Loucy (cell line): Measurements from ENCODE around the gene TENM3.

Source experiments
- H2AFZ ChIP-seq: fragments of 200-600 bp; sonication (generic); 2 replicates; pipeline ENCODE4 v1.6.0; 2016; ENCODE audit warnings: antibody characterized with exemption, mild to moderate bottlenecking, low read length, moderate library complexity
- H3F3A ChIP-seq: fragments of 200-600 bp; 2 replicates; pipeline ENCODE4 v1.6.0; 2016; ENCODE audit warnings: antibody characterized with exemption, low read depth, mild to moderate bottlenecking
- H3K27me3 ChIP-seq: fragments of 200-600 bp; sonication (generic); 2 replicates; pipeline ENCODE4 v1.6.1; 2014; ENCODE audit warnings: low read length, mild to moderate bottlenecking; ENCODE audit not compliant: insufficient read depth, poor library complexity, severe bottlenecking
- H3K36me3 ChIP-seq: fragments of 200-600 bp; sonication (generic); 2 replicates; pipeline ENCODE4 v1.6.1; 2016; ENCODE audit warnings: low read length; ENCODE audit not compliant: insufficient read depth
- H3K4me1 ChIP-seq: fragments of 200-600 bp; sonication (generic); 2 replicates; pipeline ENCODE4 v1.5.1; 2014; ENCODE audit warnings: low read length, mild to moderate bottlenecking; ENCODE audit not compliant: insufficient read depth, poor library complexity, severe bottlenecking
- H3K4me2 ChIP-seq: fragments of 200-600 bp; sonication (generic); 2 replicates; pipeline ENCODE4 v1.6.0; 2014; ENCODE audit warnings: antibody characterized with exemption, low read length, low read depth, mild to moderate bottlenecking; ENCODE audit not compliant: poor library complexity, severe bottlenecking
- H3K4me3 ChIP-seq: fragments of 200-600 bp; sonication (generic); 2 replicates; pipeline ENCODE4 v1.5.1; 2014; ENCODE audit warnings: low read length, mild to moderate bottlenecking, mixed read lengths; ENCODE audit not compliant: poor library complexity, severe bottlenecking
- H3K79me2 ChIP-seq: fragments of 200-600 bp; sonication (generic); 2 replicates; pipeline ENCODE4 v1.6.1; 2014; ENCODE audit warnings: low read length; ENCODE audit not compliant: insufficient read depth
- H3K9ac ChIP-seq: fragments of 200-600 bp; sonication (generic); 2 replicates; pipeline ENCODE4 v1.6.0; 2014; ENCODE audit warnings: mild to moderate bottlenecking, low read depth, low read length, moderate library complexity; ENCODE audit not compliant: poor library complexity, severe bottlenecking
- H3K9me2 ChIP-seq: fragments of 200-600 bp; sonication (generic); replicated peaks from 2 replicates; pipeline ENCODE4 v1.6.1; 2016; ENCODE audit warnings: low read depth, low read length, mixed read lengths
- H3K9me3 ChIP-seq: fragments of 200-600 bp; sonication (generic); 2 replicates; pipeline ENCODE4 v1.6.1; 2014; ENCODE audit warnings: mild to moderate bottlenecking, antibody characterized with exemption, low read length, low read depth; ENCODE audit not compliant: insufficient read depth
- H4K20me1 ChIP-seq: fragments of 200-600 bp; sonication (generic); 2 replicates; pipeline ENCODE4 v1.6.0; 2014; ENCODE audit warnings: antibody characterized with exemption, low read length, mild to moderate bottlenecking; ENCODE audit not compliant: insufficient read depth, poor library complexity, severe bottlenecking
- CTCF ChIP-seq: fragments of 200-600 bp; sonication (generic); conservative IDR thresholded peaks from 2 replicates; pipeline ENCODE4 v1.5.1; 2014; ENCODE audit warnings: mild to moderate bottlenecking, antibody characterized with exemption, low read length
- EZH2phosphoT487 ChIP-seq: fragments of 200-600 bp; IDR thresholded peaks from 2 replicates; pipeline ENCODE4 v1.6.1; 2018; ENCODE audit warnings: antibody characterized with exemption, mild to moderate bottlenecking, moderate library complexity, borderline replicate concordance

The TENM3 gene

GRCh38 chr4:182350041-182350440 lies 106.8 kb downstream of the TENM3 start:
- Histone ChIP-seq H3K27me3 (no peaks in the 10 kb centered on the region), H2AFZ (no peak overlapping the region), H3K4me3 (no peak overlapping the region), H3K79me2 (no peaks in the 10 kb centered on the region), H3F3A (no peaks in the 10 kb centered on the region), H3K9me2 (no peaks in the 10 kb centered on the region), H4K20me1 (no peaks in the 10 kb centered on the region), H3K36me3 (no peaks in the 10 kb centered on the region), H3K4me2 (no peak overlapping the region), H3K9me3 (no peaks in the 10 kb centered on the region), H3K9ac (no peak overlapping the region), H3K4me1 (no peaks in the 10 kb centered on the region)
- no peak for TF ChIP-seq EZH2phosphoT487
- no peak for TF ChIP-seq CTCF

- Histone ChIP-seq H3K9me2 (no peaks in the 10 kb centered on the region), H3K4me1 (no peaks in the 10 kb centered on the region), H3K9me3 (no peaks in the 10 kb centered on the region), H3K79me2 (no peaks in the 10 kb centered on the region), H3K36me3 (no peaks in the 10 kb centered on the region), H3K4me3 (no peak overlapping the region), H3K4me2 (no peak overlapping the region), H3K9ac (no peak overlapping the region), H3K27me3 (no peaks in the 10 kb centered on the region), H4K20me1 (no peaks in the 10 kb centered on the region), H3F3A (no peaks in the 10 kb centered on the region), H2AFZ (no peak overlapping the region)
- TF ChIP-seq EZH2phosphoT487 (no peak), CTCF (no peak)
These were observed 108.3 kb downstream of the TENM3 start for GRCh38 chr4:182351485-182351884.

DNA sequence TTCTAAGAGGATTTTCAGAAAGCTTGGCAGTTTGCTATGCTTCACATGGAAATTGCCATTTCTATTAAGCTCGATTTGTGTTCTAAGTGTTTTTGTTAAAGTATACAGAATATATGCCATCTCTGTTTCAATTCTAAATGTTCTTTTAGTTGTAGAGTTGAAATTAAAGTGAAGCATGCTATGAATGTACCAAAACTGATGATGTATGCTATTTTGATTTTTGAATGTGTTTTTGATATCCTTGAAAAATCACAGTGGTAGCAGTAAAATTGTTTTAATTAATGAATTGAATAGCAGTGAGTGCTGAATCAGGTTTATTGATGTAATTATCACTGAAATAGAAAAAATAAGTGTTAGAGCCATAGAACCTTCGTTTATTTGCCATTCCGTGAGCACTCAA lies 110.9 kb downstream of the TENM3 start:
- Histone ChIP-seq H3K9ac (no peak overlapping the region), H3K4me2 (no peak overlapping the region), H4K20me1 (no peaks in the 10 kb centered on the region), H3F3A (no peaks in the 10 kb centered on the region), H3K27me3 (no peaks in the 10 kb centered on the region), H3K4me3 (no peak overlapping the region), H3K4me1 (no peaks in the 10 kb centered on the region), H3K79me2 (no peaks in the 10 kb centered on the region), H3K9me3 (no peaks in the 10 kb centered on the region), H2AFZ (no peak overlapping the region), H3K9me2 (no peaks in the 10 kb centered on the region), H3K36me3 (no peaks in the 10 kb centered on the region)
- TF ChIP-seq EZH2phosphoT487 (no peak), CTCF (no peak)
